Mucosa of rectum (tissue), 2 donors: Measurements from ENCODE around the gene NACAD.

Experiments used
- H3K27ac ChIP-seq, 2 donors: one replicate each; pipeline ENCODE4 v1.7.0; 2013; ENCODE audit warnings: inconsistent platforms in 2 of 2, low read depth in 2 of 2, low read length in 2 of 2
- H3K27me3 ChIP-seq, 2 donors: one replicate each; pipeline ENCODE4 v1.7.0; 2013; ENCODE audit warnings: low read length in 2 of 2; ENCODE audit not compliant: control insufficient read depth in 2 of 2, insufficient read depth in 2 of 2
- H3K36me3 ChIP-seq, 2 donors: one replicate each; pipeline ENCODE4 v1.7.0; 2013; ENCODE audit warnings: low read length in 2 of 2; ENCODE audit not compliant: control insufficient read depth in 2 of 2, insufficient read depth in 2 of 2
- H3K4me1 ChIP-seq, 2 donors: one replicate each; pipeline ENCODE4 v1.7.0; 2013; ENCODE audit warnings: low read length in 2 of 2, mild to moderate bottlenecking in 1 of 2; ENCODE audit not compliant: control insufficient read depth in 2 of 2, insufficient read depth in 2 of 2
- H3K4me3 ChIP-seq, 2 donors: one replicate each; pipeline ENCODE4 v1.7.0; 2013; ENCODE audit warnings: low read length in 2 of 2
- H3K9ac ChIP-seq, 2 donors: one replicate each; pipeline ENCODE4 v1.7.0; 2013; ENCODE audit warnings: low read length in 2 of 2, low read depth in 1 of 2, mild to moderate bottlenecking in 1 of 2
- H3K9me3 ChIP-seq, 2 donors: one replicate each; pipeline ENCODE4 v1.7.0; 2013; ENCODE audit warnings: low read length in 2 of 2; ENCODE audit not compliant: control insufficient read depth in 2 of 2
- donor health status: healthy.
- donor health status: Normal muscosa, but diverticular disease.

Gene NACAD

GRCh38 chr7:45055594-45056219 lies 33.1 kb downstream of the NACAD start:
- Histone ChIP-seq H3K4me1 (no peaks in the 10 kb centered on the region), H3K27me3 (no peaks in the 10 kb centered on the region), H3K4me3 (no peak overlapping the region), H3K9me3 (no peaks in the 10 kb centered on the region), H3K27ac (no peak overlapping the region), H3K9ac (no peak overlapping the region), H3K36me3 (peaks cover 5 to 11% of the 10 kb centered on the region in 2 donors)

GRCh38 chr7:45055016-45055415 lies 33.8 kb downstream of the NACAD start:
- Histone ChIP-seq H3K9ac (no peak overlapping the region), H3K36me3 (peaks cover 8 to 11% of the 10 kb centered on the region in 2 donors), H3K27ac (no peak overlapping the region), H3K27me3 (no peaks in the 10 kb centered on the region), H3K4me1 (no peaks in the 10 kb centered on the region), H3K4me3 (no peak overlapping the region), H3K9me3 (no peaks in the 10 kb centered on the region)

- no peak overlapping the region for H3K27ac ChIP-seq
- H3K9ac ChIP-seq, result no peak overlapping the region
- peaks cover 9 to 11% of the 10 kb centered on the region in 2 donors for H3K36me3 ChIP-seq
- H3K4me1 ChIP-seq, result no peaks in the 10 kb centered on the region
- H3K4me3 ChIP-seq, result no peak overlapping the region
- H3K27me3 ChIP-seq, result no peaks in the 10 kb centered on the region
- H3K9me3 ChIP-seq, result no peaks in the 10 kb centered on the region
Observed at GRCh38 chr7:45054442-45054841, 34.3 kb downstream of the NACAD start.

- Histone ChIP-seq H3K9ac (no peak overlapping the region), H3K4me1 (no peaks in the 10 kb centered on the region)
Observed at GRCh38 chr7:45053941-45054340, 34.8 kb downstream of the NACAD start.

GRCh38 chr7:45053401-45053800 lies 35.4 kb downstream of the NACAD start:
- Histone ChIP-seq H3K9me3 (no peaks in the 10 kb centered on the region), H3K9ac (no peak overlapping the region), H3K4me3 (no peak overlapping the region), H3K4me1 (no peaks in the 10 kb centered on the region), H3K36me3 (peaks cover 9 to 14% of the 10 kb centered on the region in 2 donors), H3K27me3 (no peaks in the 10 kb centered on the region), H3K27ac (no peak overlapping the region)

More at GRCh38 chr7:45053941-45054340, 34.8 kb downstream of the NACAD start:
- H3K36me3 ChIP-seq, result peaks cover 9 to 14% of the 10 kb centered on the region in 2 donors
- H3K9me3 ChIP-seq, result no peaks in the 10 kb centered on the region
- no peaks in the 10 kb centered on the region for H3K27me3 ChIP-seq
- no peak overlapping the region for H3K27ac ChIP-seq
- H3K4me3 ChIP-seq, result no peak overlapping the region

- Histone ChIP-seq H3K9me3 (no peaks in the 10 kb centered on the region), H3K4me1 (no peaks in the 10 kb centered on the region), H3K9ac (no peak overlapping the region), H3K36me3 (peaks cover 12 to 14% of the 10 kb centered on the region in 2 donors), H3K27me3 (no peaks in the 10 kb centered on the region), H3K27ac (no peak overlapping the region), H3K4me3 (no peak overlapping the region)
Observed at GRCh38 chr7:45052011-45052410, 36.8 kb downstream of the NACAD start.

GRCh38 chr7:45050198-45050597 lies 38.6 kb downstream of the NACAD start:
- Histone ChIP-seq H3K9me3 (no peaks in the 10 kb centered on the region), H3K27me3 (no peaks in the 10 kb centered on the region), H3K27ac (no peak overlapping the region), H3K9ac (no peak overlapping the region), H3K4me3 (no peak overlapping the region), H3K36me3 (peaks cover 12 to 16% of the 10 kb centered on the region in 2 donors), H3K4me1 (no peaks in the 10 kb centered on the region)

GRCh38 chr7:45048748-45049147 lies 40.0 kb downstream of the NACAD start:
- no peaks in the 10 kb centered on the region for H3K27me3 ChIP-seq
- H3K9ac ChIP-seq, result no peak overlapping the region
- peaks cover 11 to 16% of the 10 kb centered on the region in 2 donors for H3K36me3 ChIP-seq
- no peaks in the 10 kb centered on the region for H3K4me1 ChIP-seq
- no peak overlapping the region for H3K4me3 ChIP-seq
- H3K9me3 ChIP-seq, result no peaks in the 10 kb centered on the region
- H3K27ac ChIP-seq, result no peak overlapping the region

- Histone ChIP-seq H3K9me3 (no peaks in the 10 kb centered on the region), H3K36me3 (peaks cover 14 to 17% of the 10 kb centered on the region in 2 donors), H3K27me3 (no peaks in the 10 kb centered on the region), H3K4me1 (no peaks in the 10 kb centered on the region), H3K9ac (no peak overlapping the region), H3K27ac (no peak overlapping the region), H3K4me3 (no peak overlapping the region)
Observed at GRCh38 chr7:45044338-45044737, 44.4 kb downstream of the NACAD start.

GRCh38 chr7:45039106-45039505 lies 49.7 kb downstream of the NACAD start:
- peaks cover 19 to 21% of the 10 kb centered on the region in 2 donors for H3K36me3 ChIP-seq

More at GRCh38 chr7:45039106-45039505, 49.7 kb downstream of the NACAD start:
- H3K9me3 ChIP-seq, result no peaks in the 10 kb centered on the region
- no peak overlapping the region for H3K9ac ChIP-seq
- no peak overlapping the region for H3K27ac ChIP-seq
- peaks cover 8 to 14% of the 10 kb centered on the region in 2 donors for H3K4me1 ChIP-seq
- no peak overlapping the region for H3K4me3 ChIP-seq
- no peaks in the 10 kb centered on the region for H3K27me3 ChIP-seq
